ENCODE results near the gene FERMT2. TPM values are rescaled to one million over a fixed set of nuclear protein-coding genes. Genes with fewer than 3 reads are reported as not detected.

FERMT2 gene
- total RNA-seq, 1 donor from 2014 or later = 127 TPM

Other genes starting within 250 kb of the FERMT2 start
- gene PSMC6, start 243.8 kb downstream of the FERMT2 start, total RNA-seq = 71.7 TPM
- gene STYX, start 220.9 kb downstream of the FERMT2 start, total RNA-seq = 13.1 TPM
- 5.2 TPM for gene GNPNAT1, start 159.4 kb downstream of the FERMT2 start, total RNA-seq
- 6.7 TPM for gene DDHD1, start 202.3 kb upstream of the FERMT2 start, total RNA-seq

Measured in Right ventricle myocardium inferior (tissue), 1 donor.